Natural killer cell (primary cell): ENCODE measurements around the gene SPDYE17. TPM values are rescaled to one million over a fixed set of nuclear protein-coding genes. Genes with fewer than 3 reads are reported as not detected.

Experiments used
- total RNA-seq, 4 donors: library from RNA; stranded (reverse); fragments of 120-200 nt in 1 of 4; gene quantifications; one replicate each; pipeline versions ENCODE4 v1.2.3 to v1.2.4, GENCODE V29; 2013 to 2022

Gene SPDYE17
- total RNA-seq, 3 donors from 2014 or later (not counting 1 experiment from before 2014, with no cell fraction given) = not detected

Other genes starting within 250 kb of the SPDYE17 start
- 1 to 10 TPM in 2 of 3 donors, not detected in 1; 2.3 to 3.7 TPM for gene SPDYE18, start 30.2 kb upstream of the SPDYE17 start, total RNA-seq
- 10 to 100 TPM; 20.1 to 25.6 (median 24.0) TPM for gene CCDC146, start 90.3 kb upstream of the SPDYE17 start, total RNA-seq
- 10 to 100 TPM; 38.4 to 51.5 (median 44.5) TPM for gene FGL2, start 167.5 kb upstream of the SPDYE17 start, total RNA-seq